Amygdala (tissue), 56 donors: Measurements from ENCODE around the gene AGBL3.

Experiments
- DNase-seq, 56 donors: peaks; one replicate each; lab custom pipeline; 2025; lab: John Stamatoyannopoulos, UW

The AGBL3 gene

DNA sequence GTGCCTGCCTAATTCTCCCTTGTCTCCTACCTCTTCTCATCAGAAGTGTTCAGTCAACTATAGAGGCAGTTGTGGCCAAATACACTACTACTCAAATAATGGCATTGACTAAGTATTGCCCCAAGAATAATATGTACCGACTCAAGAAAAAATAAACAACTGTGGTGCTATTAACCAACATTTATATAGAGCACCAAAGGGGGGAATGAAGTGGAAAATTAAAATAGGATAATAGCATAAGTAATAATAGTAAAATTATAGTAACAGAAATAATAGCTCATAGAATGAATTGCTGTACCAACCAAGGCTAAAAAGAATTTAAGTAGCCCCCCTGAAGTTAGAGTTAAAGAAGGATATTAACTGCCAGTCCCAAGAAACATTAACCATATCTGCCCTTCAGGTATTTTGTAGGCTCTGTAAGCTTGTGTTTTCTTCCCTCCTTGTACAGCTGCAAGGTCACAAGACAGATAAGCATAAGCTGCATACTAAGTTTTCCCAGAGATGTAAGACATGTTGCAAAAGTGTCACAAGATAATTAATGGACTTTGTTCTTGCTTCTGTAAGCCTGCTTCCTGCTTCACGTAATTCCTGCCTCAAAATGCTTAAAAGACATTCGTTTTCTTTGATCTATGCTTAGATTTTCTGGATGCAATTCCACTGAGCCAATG lies 195.1 kb downstream of the AGBL3 start:
- DNase-seq = no peak

DNA sequence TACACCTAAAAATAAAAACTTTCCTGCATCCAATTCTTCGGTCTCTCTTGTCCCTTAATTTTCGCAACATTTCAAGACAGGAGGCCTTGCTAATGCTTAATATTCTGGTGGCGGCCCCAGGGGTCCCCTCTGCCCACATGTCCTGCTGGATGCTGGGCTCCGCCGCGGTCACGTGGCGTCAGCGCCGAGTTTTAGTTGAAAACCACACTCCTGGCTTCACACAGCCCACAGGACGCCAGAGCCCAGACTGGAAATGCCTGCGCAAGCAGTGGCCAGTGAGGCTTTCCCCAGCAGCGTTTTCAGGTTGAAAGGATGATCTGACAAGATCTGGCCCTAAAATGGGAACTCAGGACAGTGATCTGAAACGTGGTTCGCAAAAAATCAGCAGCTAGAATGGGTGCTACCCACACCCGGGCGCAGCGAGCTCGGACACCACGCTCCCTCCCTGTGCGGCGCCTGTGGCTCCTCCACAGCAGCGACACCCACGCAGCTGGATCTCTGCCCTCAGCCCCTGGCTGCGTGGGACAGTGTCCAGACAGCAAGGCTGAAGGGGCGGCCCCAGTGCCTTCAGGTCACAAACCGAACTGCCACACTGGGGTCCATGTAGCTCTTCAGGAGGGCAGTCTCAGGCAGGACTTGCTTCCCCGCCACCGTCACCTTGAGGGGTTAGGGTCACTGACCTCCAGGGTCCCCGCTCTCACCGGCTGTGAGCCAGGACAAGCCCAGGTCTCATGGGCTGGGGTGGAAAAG lies 195.8 kb downstream of the AGBL3 start:
- DNase-seq = no peak

DNA sequence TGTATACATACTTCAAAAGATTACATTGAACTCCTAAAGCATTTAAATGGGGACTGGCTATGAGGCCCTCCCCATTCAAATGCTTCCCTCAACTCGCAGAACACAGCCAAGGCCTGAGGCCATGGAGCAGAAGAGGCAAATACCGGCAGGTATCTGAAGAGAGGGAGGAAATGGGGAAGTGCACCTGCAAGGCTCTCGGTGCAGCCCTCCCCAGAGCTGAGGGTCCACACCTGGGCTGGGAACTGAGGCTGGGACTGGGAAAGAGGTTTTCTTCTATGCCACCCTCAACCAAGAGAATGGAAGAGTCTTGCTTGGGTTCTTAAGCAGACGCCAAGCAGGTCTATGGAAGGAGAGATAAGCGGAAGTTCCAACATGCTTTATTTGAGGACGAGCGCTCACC lies 197.2 kb downstream of the AGBL3 start:
- DNase-seq = no peak

DNA sequence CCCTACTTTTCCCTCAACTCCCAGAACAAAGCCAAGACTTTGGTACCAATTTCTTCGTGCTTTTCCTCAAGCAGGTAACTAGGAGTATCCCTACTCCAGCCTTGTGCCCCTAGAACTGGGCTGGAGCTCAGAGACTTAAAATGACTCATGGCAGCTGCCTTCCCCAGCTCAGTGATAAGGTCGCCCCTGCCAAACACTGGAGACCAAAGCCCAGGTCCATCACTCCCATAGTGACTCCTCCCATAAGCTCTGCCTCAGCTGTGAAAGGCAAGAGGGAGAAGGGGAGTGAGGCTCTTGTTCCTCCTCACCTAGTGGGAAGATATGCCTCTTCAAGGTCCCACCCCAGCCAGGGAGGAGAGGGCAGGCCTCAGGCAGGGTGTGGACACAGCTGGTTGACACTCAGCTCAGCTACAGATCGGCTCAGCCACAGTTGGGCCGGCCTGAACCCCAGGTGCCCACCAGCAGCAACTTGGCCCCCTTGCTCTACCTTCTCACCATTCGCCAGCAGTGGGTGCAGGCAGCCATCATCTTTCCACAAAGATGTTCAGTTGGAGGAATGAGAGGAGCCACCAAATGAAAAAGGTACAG lies 198.0 kb downstream of the AGBL3 start:
- no peak for DNase-seq
